CD4-positive, alpha-beta T cell treated with Interferon gamma for 1 hour (primary cell): Measurements from ENCODE around the gene GAR1.
"Not testable (repeated sequence)": the region's sequence is repeated elsewhere in the genome, so short reads cannot be mapped to it uniquely, and the experiment has no call there.

ENCODE experiments used
- DNase-seq: peaks from one replicate; pipeline ENCODE4 v3.0.0-alpha.2; 2020

GAR1 gene

DNA sequence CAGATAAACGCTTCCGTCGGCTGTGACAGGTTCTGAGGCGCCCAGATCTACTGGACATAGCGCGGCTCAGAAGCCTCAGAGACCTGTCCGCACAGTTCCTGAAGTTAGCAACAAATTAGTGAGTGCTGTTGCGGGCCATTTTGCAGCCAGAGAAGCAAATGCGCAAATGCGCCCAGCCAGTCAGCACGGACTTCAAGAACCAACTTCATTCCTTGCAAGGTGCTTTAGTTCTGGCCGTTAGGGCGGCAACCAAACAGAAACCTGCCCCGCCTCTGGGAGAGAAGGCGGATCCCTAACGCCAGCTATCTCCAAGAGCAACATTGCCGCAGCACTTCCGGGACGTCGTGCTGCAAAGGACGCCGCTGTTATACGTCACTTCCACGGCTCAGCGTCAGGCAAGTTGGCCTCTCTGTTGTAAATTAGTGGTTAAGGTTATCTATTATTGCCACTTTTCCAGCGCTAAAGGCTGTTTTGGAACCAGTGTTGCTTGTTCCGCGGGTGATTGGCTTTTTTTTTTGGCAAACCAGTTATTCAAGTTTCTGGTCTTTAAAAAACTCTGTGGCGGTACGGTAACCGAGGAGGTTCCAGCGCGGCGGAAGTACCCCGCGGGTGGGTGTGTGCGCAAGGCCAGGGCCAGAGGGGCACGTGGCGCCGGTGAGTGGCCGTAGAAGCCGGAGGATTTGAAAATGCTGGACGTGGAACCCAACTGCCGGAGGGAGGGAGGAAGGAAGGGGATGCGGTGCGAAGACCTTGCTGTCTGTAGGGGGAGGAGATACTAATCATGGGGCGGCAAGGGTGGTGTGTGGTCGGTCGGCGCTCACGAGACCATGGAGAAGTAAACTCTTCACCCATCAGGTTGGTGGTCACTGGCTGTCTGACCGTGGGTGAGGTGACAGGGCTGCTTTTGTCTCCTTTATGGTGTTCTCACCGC lies at the start of gene GAR1:
TSS of gene GAR1 (plus strand) at position 612 of the 931 bp plus-strand sequence. CDS start 403 bp downstream, outside the sequence.
- peak; percentile 86 for DNase-seq

DNA sequence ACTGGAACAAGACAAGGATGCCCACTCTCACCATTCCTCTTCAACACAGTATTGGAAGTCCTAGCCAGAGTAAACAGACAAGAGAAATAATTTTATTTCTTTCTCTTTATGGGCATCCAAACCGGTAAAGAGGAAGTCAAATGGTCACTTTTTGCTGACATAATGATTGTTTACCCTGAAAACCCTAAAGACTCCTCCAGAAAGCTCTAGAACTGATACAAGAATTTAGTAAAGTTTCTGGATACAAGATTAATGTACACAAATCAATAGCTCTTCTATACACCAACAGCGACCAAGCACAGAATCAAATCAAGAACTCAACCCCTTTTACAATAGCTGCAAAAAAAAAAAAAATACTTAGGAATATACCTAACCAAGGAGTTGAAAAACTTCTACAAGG lies 33.5 kb upstream of the GAR1 start:
- not testable (repeated sequence) for DNase-seq

GRCh38 chr4:109786846-109787245 lies 28.7 kb upstream of the GAR1 start:
- no peak for DNase-seq

DNA sequence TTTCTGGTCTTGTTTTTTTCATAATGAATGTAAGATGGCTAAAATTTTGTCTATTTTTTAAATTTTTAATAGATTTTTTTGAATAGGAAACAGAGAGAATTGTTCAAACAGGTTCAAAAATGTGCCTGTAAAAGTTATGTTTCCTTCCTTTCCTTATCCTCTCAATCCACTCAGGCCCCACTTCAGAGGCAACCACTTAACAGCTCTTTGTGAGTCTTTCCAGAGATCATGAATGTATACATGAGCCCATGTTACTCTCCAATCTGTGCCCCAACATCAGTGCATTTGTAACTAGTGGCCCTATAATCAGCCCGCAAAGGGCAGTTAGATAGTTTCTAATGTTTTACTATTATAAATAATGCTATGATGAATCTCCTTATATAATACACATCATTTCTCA lies 27.8 kb upstream of the GAR1 start:
- DNase-seq = no peak

GRCh38 chr4:109795059-109795458 lies 20.5 kb upstream of the GAR1 start:
- no peak for DNase-seq

DNA sequence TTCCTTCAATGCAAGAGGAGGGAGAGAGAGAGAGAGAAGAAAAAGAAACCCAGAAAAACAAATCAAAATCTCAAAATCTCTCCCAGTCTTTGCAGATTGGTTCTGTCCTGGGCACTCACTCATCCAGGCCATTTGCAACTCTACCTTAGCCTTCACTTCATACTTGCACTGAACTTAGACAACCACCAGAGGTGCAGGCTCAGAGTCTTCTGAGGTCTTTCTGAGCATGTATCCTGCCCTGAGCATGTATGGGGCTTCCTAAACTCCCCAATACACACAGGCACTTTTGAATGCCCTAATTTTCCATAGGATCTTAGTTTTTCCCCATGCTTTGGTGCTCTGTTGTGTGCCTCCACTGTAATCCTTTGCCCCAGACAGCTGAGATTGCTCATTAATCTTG lies 16.7 kb upstream of the GAR1 start:
- no peak for DNase-seq

DNA sequence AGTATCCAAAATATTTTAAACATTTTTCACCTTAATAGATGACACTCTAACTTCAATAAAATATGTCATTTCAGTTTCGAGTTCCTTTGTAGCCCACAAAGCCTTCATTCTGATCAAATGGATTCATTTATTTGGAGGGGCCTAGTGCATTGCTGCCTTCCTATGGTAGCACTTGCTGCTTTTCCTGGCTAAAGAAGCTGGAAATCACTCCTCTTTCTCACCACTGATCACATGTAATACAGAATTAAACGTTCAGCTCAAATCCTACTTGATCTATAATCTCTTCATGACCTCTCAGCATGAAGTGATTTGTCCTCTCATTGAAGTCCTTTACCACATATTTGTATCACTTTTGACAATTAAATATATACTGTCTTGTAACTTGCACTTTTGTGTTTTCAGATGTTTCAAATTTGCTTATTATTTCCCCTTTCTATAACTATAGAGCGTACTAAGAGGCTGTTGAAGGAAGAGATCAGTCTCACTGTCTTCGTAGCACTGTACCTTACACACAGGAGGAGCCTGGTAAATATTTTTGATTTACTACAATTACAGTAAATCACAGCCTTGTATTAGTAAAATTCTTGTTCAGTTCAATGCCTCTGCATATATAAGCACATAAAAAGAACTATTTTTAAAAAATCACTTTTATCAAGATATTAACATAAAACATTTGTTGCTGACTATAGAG lies 14.3 kb upstream of the GAR1 start:
- no peak for DNase-seq

DNA sequence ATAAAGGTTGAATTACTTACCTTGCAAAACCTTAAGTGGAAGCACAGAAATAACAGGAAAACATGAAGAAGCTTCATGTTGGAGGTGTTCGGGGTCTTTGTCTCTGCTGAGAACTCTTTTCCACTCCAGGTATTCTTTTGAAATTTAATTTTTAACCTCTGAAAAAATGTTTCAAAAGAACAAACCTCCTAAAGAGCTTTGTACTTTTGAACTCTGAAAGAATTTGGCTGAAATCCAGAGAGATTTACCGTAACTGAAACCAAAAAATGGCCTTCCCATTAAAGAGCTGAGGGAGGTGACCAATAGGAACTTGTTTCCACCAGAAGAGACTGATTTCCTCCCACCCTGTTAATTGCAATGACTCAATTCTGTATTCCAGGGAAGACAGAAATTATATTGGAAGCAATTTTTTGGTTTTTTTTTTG lies 13.7 kb upstream of the GAR1 start, which contains the start of gene CFI:
TSS of gene CFI (minus strand) at position 105 of the 425 bp plus-strand sequence. CDS start at position 77, 28 bp downstream.
- no peak for DNase-seq

- DNase-seq = peak; percentile 2
Measured at GRCh38 chr4:109803924-109804571, 11.5 kb upstream of the GAR1 start.

GRCh38 chr4:109809655-109810054 lies 5.9 kb upstream of the GAR1 start:
- DNase-seq = no peak

DNA sequence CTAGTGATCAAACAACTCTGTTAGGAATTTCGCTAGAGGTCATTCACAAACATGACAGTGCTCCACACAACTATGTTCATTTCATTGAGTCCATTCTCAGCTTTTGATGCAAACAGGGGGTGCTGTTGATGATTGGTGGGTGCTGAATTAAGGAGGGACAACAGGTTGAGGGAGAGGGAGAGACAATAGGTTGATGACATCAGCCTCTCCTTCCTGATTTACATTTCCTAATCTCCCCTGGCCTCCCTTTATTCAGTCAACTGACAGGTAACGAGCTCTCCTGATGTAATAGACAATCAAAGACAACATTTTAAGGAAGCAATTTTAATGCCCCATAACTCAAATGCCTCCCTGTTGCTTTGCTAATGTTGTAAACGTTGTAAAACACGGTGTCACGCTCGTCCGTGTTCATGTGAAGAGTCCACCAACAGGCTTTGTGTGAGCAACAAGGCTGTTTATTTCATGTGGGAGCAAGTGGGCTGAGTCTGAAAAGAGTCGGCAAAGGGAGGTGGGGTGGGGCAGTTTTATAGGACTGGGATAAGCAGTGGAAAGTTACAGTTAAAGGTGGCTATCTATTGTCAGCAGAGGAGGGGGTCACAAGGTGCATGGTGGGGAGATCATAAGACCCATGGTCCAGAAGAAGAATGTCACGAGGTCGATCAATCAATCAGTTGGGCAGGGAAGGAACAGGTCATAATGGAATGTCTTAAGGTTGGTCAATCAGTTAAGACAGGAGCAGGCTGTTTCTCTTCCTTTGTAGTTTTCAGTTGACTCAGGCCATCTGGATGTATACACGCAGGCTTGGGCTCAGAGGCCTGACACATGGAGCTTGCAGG lies 4.8 kb upstream of the GAR1 start:
- DNase-seq = no peak

- no peak for DNase-seq
Measured at GRCh38 chr4:109811707-109812106, 3.9 kb upstream of the GAR1 start.

GRCh38 chr4:109816082-109816442 lies 500 bp downstream of the GAR1 start:
- DNase-seq = peak; percentile 33

DNA sequence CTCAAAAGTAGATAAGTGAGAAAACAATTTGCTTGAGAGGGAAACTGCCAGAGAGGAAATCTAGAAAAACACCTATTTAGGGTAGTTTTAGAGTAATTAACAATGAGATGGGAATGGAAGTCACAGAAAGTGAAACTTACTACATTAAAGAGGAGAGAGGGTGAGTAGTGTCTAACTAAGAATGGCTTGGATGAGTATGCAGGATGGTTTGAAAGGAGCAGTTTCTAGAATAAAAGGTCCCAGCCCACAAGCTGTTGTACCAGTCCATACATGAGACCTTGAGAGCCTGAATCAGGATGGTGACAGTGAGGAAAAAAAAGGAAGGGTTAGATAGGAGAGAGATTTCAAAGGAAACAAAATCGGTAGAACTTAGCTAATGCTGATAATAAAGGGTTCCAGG lies 1.3 kb downstream of the GAR1 start:
- no peak for DNase-seq

DNA sequence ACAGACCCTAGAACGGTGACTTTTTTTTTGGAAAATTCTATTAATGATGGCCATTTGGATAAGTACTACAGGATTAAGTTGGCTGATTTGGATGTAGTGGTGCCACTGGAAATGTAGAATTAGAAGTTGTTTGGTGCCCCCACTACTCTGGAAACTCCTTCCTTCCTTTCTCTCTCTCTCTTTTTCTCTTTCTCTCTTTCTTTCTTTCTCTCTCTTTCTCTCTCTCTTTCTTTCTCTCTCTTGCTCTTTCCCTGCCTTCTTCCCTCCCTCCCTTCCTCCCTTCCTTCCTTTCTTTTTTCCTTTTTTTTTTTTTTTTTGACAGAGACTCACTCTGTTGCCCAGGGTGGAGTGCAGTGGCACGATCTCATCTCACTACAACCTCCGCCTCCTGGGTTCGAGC lies 2.7 kb downstream of the GAR1 start:
- no peak for DNase-seq

DNA sequence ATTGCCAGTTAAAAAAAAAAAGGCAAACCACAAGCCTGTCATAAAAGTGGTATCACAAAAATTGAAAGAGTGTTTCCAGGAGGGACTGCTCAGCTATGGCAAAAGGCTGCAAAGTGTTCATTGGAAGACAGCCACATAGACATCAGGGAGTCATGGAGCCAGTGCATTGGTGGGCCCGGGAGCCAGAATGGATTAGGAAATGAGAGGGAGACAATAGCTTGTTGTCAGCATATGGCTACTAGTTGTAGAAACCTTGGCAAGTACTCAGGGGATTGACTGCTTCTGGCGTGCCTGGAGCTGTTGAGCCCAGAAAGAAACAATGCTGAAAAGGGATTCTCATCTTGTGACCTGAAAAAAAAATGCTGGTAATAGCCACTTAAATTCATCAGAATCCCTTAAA lies 5.0 kb downstream of the GAR1 start:
- DNase-seq = no peak

DNA sequence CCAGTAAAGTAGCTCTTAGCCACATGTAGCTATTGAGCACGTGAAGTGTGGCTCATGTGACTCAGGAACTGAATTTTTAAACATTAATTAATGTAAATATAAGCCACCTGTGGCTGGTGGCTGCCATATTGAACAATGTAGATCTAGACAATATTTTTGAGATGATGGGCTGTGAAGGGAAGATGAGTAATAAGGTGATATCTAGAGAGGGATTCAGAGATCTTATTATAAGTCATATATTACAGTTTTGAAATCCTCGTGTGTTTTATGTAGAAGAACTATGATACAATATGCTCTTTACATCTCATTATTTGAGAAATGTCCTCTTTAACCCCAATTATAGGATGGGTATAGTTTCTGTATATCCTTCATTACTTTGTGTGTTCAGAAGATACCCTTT lies 5.6 kb downstream of the GAR1 start:
- DNase-seq = no peak

DNA sequence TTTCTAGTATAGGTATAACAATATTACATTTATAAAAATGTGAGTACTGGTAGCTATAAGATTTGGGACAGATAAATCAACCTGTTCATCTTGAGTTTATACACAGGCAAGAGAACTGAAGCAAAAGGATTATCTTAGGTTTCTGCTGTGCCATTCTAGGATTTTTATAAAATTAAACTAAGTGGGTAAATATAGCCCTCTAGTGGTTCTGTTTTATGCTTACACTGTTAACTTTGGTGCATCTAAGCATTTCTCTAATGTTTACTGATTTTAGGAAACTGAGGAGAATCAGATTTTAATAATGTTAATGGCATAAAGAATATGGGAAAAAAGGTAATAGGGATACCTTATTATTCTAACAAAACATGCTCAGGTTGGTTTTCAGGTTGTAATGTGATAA lies 11.2 kb downstream of the GAR1 start:
- no peak for DNase-seq

DNA sequence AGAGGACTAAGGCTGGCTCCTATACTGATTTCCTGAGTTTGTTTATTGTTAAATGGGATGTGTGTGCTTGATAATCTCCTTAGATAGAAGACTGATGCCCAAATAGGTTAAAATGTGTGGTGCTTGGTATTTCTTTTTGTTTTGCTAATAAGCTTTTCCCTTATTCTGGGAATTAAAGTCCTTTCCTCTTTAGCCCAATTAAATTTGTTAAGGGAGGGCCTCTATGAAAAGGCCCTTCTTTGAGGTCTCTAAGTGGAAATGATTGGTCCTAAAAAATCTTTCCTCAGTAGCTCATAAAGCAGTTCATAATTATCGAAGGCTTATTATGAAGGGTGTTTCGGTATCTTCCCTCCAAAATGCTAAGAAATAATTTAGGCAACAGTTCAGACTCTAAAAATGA lies 12.1 kb downstream of the GAR1 start, which contains the start of gene RRH:
TSS of gene RRH (plus strand) at position 301 of the 400 bp plus-strand sequence. CDS start at position 357, 56 bp downstream.
- DNase-seq = no peak

DNA sequence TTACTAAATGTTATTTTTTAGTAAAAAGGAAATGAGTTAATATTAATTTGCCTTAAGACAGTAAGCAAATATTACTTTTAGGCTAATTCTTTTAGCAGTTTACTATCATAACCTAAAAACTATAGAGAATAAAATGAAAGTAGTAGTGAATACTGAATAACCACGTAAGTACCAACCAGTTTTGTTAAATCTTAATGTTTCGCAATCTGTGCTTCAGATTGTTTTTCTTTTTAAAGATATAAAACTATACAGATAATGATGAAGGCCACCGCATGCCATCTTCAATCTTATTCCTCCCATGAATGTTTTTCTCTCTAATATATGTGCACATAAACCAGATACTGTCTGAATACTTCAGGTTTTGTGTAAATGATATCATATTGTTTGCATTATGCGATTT lies 18.2 kb downstream of the GAR1 start:
- DNase-seq = no peak

GRCh38 chr4:109836985-109837384 lies 21.4 kb downstream of the GAR1 start:
- no peak for DNase-seq

GRCh38 chr4:109846395-109847098 lies 31.0 kb downstream of the GAR1 start:
- no peak for DNase-seq
